GM12878 (cell line): ENCODE results near the gene DLG1.

ENCODE experiments used
- ATF2 ChIP-seq: IDR thresholded peaks from 2 replicates; pipeline ENCODE4 v1.6.1; 2012; ENCODE audit warnings: low read length, inconsistent platforms
- CREM ChIP-seq: IDR thresholded peaks from 2 replicates; pipeline ENCODE4 v1.6.1; 2014; ENCODE audit warnings: antibody characterized with exemption, low read depth
- CTCF ChIP-seq, 3 experiments: IDR thresholded peaks in 2 of 3; conservative IDR thresholded peaks in 1 of 3; 2 replicates each; pipeline ENCODE4 v1.5.1; 2011; ENCODE audit warnings: low read depth in 3 of 3, low read length in 3 of 3, mild to moderate bottlenecking in 3 of 3, control low read depth in 2 of 3, moderate library complexity in 2 of 3, inconsistent platforms in 1 of 3, mixed read lengths in 1 of 3; ENCODE audit not compliant: control insufficient read depth in 2 of 3, insufficient read depth in 1 of 3; ENCODE audit errors: extremely low read depth in 1 of 3
- EED ChIP-seq: sonication (generic); IDR thresholded peaks from 2 replicates; pipeline ENCODE4 v1.6.1; 2016; ENCODE audit warnings: antibody characterized with exemption, low read depth
- FOXK2 ChIP-seq: fragments of 450-650 bp; IDR thresholded peaks from 2 replicates; pipeline ENCODE4 v1.6.1; 2017; ENCODE audit warnings: mild to moderate bottlenecking, moderate library complexity
- HCFC1 ChIP-seq: fragments of 150-350 bp; IDR thresholded peaks from 2 replicates; pipeline ENCODE4 v1.6.1; 2014; ENCODE audit warnings: low read length
- JUND ChIP-seq: IDR thresholded peaks from 2 replicates; pipeline ENCODE4 v1.6.1; 2012; ENCODE audit warnings: low read depth, mild to moderate bottlenecking, low read length, improper control_type of control experiment, moderate library complexity
- NFYB ChIP-seq: IDR thresholded peaks from 2 replicates; pipeline ENCODE4 v1.6.1; 2011; ENCODE audit warnings: low read depth, mild to moderate bottlenecking, low read length, improper control_type of control experiment, moderate library complexity; ENCODE audit not compliant: insufficient read depth
- POLR2AphosphoS5 ChIP-seq: IDR thresholded peaks from 2 replicates; pipeline ENCODE4 v1.6.1; 2011; ENCODE audit warnings: mild to moderate bottlenecking, low read length, inconsistent platforms
- REST ChIP-seq: IDR thresholded peaks from 2 replicates; pipeline ENCODE4 v1.6.1; 2012; ENCODE audit warnings: mild to moderate bottlenecking, low read depth, low read length
- TARDBP ChIP-seq: IDR thresholded peaks from 2 replicates; pipeline ENCODE4 v1.6.1; 2016; ENCODE audit warnings: borderline replicate concordance
- TBL1XR1 ChIP-seq: IDR thresholded peaks from 2 replicates; pipeline ENCODE4 v1.6.1; 2012; ENCODE audit warnings: low read depth, low read length, improper control_type of control experiment
- ZNF274 ChIP-seq: IDR thresholded peaks from one replicate; pipeline ENCODE4 v1.8.0; 2011; ENCODE audit not compliant: insufficient read length, insufficient read depth

GRCh38 chr3:197259096-197259495 is 39.3 kb downstream of the DLG1 start:
- TF ChIP-seq TBL1XR1 (no peak), FOXK2 (no peak), CREM (no peak), EED (no peak), CTCF (IDR thresholded peaks at IDR 0.05 in 2 of 3, conservative IDR thresholded peaks at IDR 0.05 in 1 of 3; ENCODE audit: control insufficient read depth in 2 of 3, extremely low read depth in 1 of 3, insufficient read depth in 1 of 3, low read depth in 3 of 3, low read length in 3 of 3) (no peak), POLR2AphosphoS5 (no peak), REST (no peak), ATF2 (no peak), HCFC1 (no peak), ZNF274 (no peak), NFYB (no peak), JUND (no peak), TARDBP (no peak)
